HepG2 (cell line): ENCODE measurements around the gene TOR1A. TPM values are rescaled to one million over a fixed set of nuclear protein-coding genes. Genes with fewer than 3 reads are reported as not detected.

Experiments
- CBX2 ChIP-seq, 2 experiments: fragments of 200-600 bp in 1 of 2; sonication (generic); formaldehyde crosslinking in 1 of 2; IDR thresholded peaks; 2 replicates each; pipeline versions ENCODE4 v1.7.0 to v1.8.1; 2018 to 2022; ENCODE audit warnings: low read depth in 2 of 2, low read length in 1 of 2, mild to moderate bottlenecking in 1 of 2, missing genetic modification reagents in 1 of 2
- MAF1 ChIP-seq: sonication (generic); formaldehyde crosslinking; IDR thresholded peaks from 2 replicates; pipeline ENCODE4 v1.5.0; 2020; ENCODE audit warnings: missing genetic modification reagents, borderline replicate concordance
- MTF1 ChIP-seq: sonication (generic); formaldehyde crosslinking; IDR thresholded peaks from 2 replicates; pipeline ENCODE4 v1.5.0; 2020; ENCODE audit warnings: missing genetic modification reagents
- POLR2G ChIP-seq: fragments of 200-400 bp; formaldehyde crosslinking; IDR thresholded peaks from 2 replicates; pipeline ENCODE4 v1.6.1; 2018; ENCODE audit warnings: mild to moderate bottlenecking, low read depth, low read length, moderate library complexity
- SKI ChIP-seq: fragments of 450-650 bp; IDR thresholded peaks from one replicate; pipeline ENCODE4 v1.6.1; 2018; ENCODE audit warnings: mild to moderate bottlenecking; ENCODE audit not compliant: partially characterized antibody
- SP1 ChIP-seq, 2 experiments: fragments of 450-650 bp in 1 of 2; sonication (generic) in 1 of 2; formaldehyde crosslinking in 1 of 2; IDR thresholded peaks; 2 replicates each; pipeline versions ENCODE4 v1.4.0 to v1.6.1; 2016 to 2020; ENCODE audit warnings: missing genetic modification reagents in 1 of 2
- ZBTB42 ChIP-seq: sonication (generic); formaldehyde crosslinking; IDR thresholded peaks from 2 replicates; pipeline ENCODE4 v1.5.0; 2020; ENCODE audit warnings: mild to moderate bottlenecking, missing genetic modification reagents
- ZNF446 ChIP-seq: sonication (generic); formaldehyde crosslinking; IDR thresholded peaks from 2 replicates; pipeline ENCODE4 v1.5.0; 2020; ENCODE audit warnings: mild to moderate bottlenecking, missing genetic modification reagents
- ZNF460 ChIP-seq: sonication (generic); formaldehyde crosslinking; IDR thresholded peaks from 2 replicates; pipeline ENCODE4 v1.5.1; 2020; ENCODE audit warnings: missing genetic modification reagents, mild to moderate bottlenecking, borderline replicate concordance
- ZNF776 ChIP-seq: sonication (generic); formaldehyde crosslinking; IDR thresholded peaks from 2 replicates; pipeline ENCODE4 v1.4.0; 2020; ENCODE audit warnings: mild to moderate bottlenecking, missing genetic modification reagents
- ZNF792 ChIP-seq: IDR thresholded peaks from 2 replicates; pipeline ENCODE4 v1.6.1; 2016
- polyA plus RNA-seq, 8 experiments: library from polyadenylated mRNA; depleted of rRNA in 3 of 8; stranded (reverse) in 7 of 8; unstranded in 1 of 8; fragments of >200 nt; fragmentation: Illumina TruSeq in 4 of 8; extraction: Trizol in 4 of 8; gene quantifications; 2 replicates each; pipeline versions ENCODE4 v1.2.1 to v1.2.3, GENCODE V29; 2011 to 2016; ENCODE audit warnings: low read depth in 4 of 8, missing spikeins in 1 of 8, mixed read lengths in 1 of 8; ENCODE audit not compliant: insufficient read depth in 1 of 8
- total RNA-seq, 5 experiments: library from RNA; depleted of rRNA; stranded (reverse); fragments of >200 nt; fragmentation: Illumina TruSeq; extraction: Trizol; gene quantifications; 2 replicates each; pipeline ENCODE4 v1.2.3, GENCODE V29; 2016; ENCODE audit warnings: low read depth in 1 of 5
- TF ChIP-seq, protein P1 (sequence below): sonication (generic); formaldehyde crosslinking; IDR thresholded peaks from 2 replicates; pipeline ENCODE4 v1.4.0; 2020; ENCODE audit warnings: mild to moderate bottlenecking, missing genetic modification reagents
- TF ChIP-seq, protein P2 (sequence below): sonication (generic); formaldehyde crosslinking; IDR thresholded peaks from 2 replicates; pipeline ENCODE4 v1.4.0; 2020; ENCODE audit warnings: missing genetic modification reagents, borderline replicate concordance
- TF ChIP-seq, protein P3 (sequence below), 2 experiments: sonication (generic) in 1 of 2; formaldehyde crosslinking in 1 of 2; IDR thresholded peaks; 2 replicates each; pipeline versions ENCODE4 v1.4.0 to v1.6.1; 2016 to 2020; ENCODE audit warnings: borderline replicate concordance in 1 of 2, low read depth in 1 of 2, mild to moderate bottlenecking in 1 of 2, missing genetic modification reagents in 1 of 2
- TF ChIP-seq, protein P4 (sequence below): sonication (generic); formaldehyde crosslinking; IDR thresholded peaks from 2 replicates; pipeline ENCODE4 v1.4.0; 2020; ENCODE audit warnings: mild to moderate bottlenecking, missing genetic modification reagents, borderline replicate concordance
- TF ChIP-seq, protein P5 (sequence below): sonication (generic); formaldehyde crosslinking; IDR thresholded peaks from 2 replicates; pipeline ENCODE4 v1.9.0; 2022; ENCODE audit warnings: missing genetic modification reagents, mild to moderate bottlenecking, borderline replicate concordance

TOR1A gene
- total and polyA plus RNA-seq, 2 of the 13 experiments (the other 11 are each of a cell fraction or from before 2014, with no cell fraction given): 31.6 to 41.4 TPM

DNA sequence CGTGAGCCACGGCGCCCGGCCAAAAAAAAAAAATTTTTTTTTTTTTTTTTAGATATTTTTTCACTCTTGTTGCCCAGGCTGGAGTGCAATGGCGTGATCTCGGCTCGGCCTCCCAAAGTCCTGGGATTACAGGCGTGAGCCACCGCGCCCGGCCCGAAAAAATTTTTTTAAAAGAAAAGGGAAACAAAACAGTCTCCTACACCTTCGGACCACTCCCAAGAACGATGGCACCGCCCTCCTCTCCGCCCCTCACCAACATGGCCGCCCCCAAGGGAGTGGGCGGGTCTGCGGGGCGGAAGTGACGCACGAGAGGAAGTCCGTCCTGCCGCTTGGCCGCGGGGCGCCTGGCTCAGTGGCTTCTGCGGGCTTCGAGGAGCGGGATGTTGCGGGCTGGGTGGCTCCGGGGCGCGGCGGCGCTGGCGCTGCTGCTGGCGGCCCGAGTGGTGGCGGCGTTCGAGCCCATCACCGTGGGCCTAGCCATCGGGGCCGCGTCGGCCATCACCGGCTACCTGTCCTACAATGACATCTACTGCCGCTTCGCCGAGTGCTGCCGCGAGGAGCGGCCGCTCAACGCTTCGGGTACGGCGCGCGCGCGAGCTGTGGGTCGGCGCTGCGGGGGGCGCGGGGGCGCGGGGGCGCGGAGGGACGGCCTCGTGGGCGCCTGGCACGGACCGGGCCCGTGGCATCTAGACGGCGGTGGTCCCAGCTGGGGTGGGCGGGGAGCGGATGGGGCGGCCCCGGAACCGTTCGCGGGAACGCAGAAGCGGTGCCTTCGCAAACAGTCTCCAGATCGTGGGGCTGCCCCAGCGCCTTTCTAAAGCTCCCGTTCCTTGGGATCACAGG, 20.9 kb downstream of the TOR1A start, which contains the start of gene TOR1B (continued):
- TF ChIP-seq CBX2 (IDR thresholded peaks at IDR 0.05; ENCODE audit: low read depth, low read length): no peak
- TF ChIP-seq CBX2 (CRISPR knock-in tag; IDR thresholded peaks at IDR 0.05; ENCODE audit: low read depth): no peak
- peak; percentile 50; the same call in 1 of the 2 replicates for TF ChIP-seq ZNF460 (CRISPR knock-in tag)
- no peak for TF ChIP-seq MAF1 (CRISPR knock-in tag)
- TF ChIP-seq, protein P1, sequence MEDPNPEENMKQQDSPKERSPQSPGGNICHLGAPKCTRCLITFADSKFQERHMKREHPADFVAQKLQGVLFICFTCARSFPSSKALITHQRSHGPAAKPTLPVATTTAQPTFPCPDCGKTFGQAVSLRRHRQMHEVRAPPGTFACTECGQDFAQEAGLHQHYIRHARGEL (CRISPR knock-in tag): no peak
- TF ChIP-seq, protein P2, sequence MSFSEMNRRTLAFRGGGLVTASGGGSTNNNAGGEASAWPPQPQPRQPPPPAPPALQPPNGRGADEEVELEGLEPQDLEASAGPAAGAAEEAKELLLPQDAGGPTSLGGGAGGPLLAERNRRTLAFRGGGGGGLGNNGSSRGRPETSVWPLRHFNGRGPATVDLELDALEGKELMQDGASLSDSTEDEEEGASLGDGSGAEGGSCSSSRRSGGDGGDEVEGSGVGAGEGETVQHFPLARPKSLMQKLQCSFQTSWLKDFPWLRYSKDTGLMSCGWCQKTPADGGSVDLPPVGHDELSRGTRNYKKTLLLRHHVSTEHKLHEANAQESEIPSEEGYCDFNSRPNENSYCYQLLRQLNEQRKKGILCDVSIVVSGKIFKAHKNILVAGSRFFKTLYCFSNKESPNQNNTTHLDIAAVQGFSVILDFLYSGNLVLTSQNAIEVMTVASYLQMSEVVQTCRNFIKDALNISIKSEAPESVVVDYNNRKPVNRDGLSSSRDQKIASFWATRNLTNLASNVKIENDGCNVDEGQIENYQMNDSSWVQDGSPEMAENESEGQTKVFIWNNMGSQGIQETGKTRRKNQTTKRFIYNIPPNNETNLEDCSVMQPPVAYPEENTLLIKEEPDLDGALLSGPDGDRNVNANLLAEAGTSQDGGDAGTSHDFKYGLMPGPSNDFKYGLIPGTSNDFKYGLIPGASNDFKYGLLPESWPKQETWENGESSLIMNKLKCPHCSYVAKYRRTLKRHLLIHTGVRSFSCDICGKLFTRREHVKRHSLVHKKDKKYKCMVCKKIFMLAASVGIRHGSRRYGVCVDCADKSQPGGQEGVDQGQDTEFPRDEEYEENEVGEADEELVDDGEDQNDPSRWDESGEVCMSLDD: no peak
- TF ChIP-seq, protein P3, sequence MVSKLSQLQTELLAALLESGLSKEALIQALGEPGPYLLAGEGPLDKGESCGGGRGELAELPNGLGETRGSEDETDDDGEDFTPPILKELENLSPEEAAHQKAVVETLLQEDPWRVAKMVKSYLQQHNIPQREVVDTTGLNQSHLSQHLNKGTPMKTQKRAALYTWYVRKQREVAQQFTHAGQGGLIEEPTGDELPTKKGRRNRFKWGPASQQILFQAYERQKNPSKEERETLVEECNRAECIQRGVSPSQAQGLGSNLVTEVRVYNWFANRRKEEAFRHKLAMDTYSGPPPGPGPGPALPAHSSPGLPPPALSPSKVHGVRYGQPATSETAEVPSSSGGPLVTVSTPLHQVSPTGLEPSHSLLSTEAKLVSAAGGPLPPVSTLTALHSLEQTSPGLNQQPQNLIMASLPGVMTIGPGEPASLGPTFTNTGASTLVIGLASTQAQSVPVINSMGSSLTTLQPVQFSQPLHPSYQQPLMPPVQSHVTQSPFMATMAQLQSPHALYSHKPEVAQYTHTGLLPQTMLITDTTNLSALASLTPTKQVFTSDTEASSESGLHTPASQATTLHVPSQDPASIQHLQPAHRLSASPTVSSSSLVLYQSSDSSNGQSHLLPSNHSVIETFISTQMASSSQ (IDR thresholded peaks at IDR 0.05; ENCODE audit: low read depth): no peak
- TF ChIP-seq, protein P3 (CRISPR knock-in tag; IDR thresholded peaks at IDR 0.05; ENCODE audit: borderline replicate concordance): no peak; the same call in 1 of the 2 replicates
- TF ChIP-seq, protein P4, sequence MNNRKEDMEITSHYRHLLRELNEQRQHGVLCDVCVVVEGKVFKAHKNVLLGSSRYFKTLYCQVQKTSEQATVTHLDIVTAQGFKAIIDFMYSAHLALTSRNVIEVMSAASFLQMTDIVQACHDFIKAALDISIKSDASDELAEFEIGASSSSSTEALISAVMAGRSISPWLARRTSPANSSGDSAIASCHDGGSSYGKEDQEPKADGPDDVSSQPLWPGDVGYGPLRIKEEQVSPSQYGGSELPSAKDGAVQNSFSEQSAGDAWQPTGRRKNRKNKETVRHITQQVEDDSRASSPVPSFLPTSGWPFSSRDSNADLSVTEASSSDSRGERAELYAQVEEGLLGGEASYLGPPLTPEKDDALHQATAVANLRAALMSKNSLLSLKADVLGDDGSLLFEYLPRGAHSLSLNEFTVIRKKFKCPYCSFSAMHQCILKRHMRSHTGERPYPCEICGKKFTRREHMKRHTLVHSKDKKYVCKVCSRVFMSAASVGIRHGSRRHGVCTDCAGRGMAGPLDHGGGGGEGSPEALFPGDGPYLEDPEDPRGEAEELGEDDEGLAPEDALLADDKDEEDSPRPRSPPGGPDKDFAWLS (CRISPR knock-in tag): no peak
- peak; percentile 77; the same call in 1 of the 2 replicates for TF ChIP-seq ZNF446 (CRISPR knock-in tag)
- no peak for TF ChIP-seq SP1 (IDR thresholded peaks at IDR 0.05)
- peak; percentile 93 for TF ChIP-seq SP1 (CRISPR knock-in tag; IDR thresholded peaks at IDR 0.05)
- no peak for TF ChIP-seq MTF1 (CRISPR knock-in tag)
- peak; percentile 90 for TF ChIP-seq POLR2G
- TF ChIP-seq, protein P5, sequence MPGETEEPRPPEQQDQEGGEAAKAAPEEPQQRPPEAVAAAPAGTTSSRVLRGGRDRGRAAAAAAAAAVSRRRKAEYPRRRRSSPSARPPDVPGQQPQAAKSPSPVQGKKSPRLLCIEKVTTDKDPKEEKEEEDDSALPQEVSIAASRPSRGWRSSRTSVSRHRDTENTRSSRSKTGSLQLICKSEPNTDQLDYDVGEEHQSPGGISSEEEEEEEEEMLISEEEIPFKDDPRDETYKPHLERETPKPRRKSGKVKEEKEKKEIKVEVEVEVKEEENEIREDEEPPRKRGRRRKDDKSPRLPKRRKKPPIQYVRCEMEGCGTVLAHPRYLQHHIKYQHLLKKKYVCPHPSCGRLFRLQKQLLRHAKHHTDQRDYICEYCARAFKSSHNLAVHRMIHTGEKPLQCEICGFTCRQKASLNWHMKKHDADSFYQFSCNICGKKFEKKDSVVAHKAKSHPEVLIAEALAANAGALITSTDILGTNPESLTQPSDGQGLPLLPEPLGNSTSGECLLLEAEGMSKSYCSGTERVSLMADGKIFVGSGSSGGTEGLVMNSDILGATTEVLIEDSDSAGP (CRISPR knock-in tag): peak; percentile 78
- no peak for TF ChIP-seq ZBTB42
- TF ChIP-seq ZNF792 (CRISPR knock-in tag): peak; percentile 60; the same call in 1 of the 2 replicates
- TF ChIP-seq SKI: no peak
- peak; percentile 75; the same call in 1 of the 2 replicates for TF ChIP-seq ZNF776 (CRISPR knock-in tag)
